GM23338 (cell line): ENCODE measurements around the gene EDN2. TPM values are rescaled to one million over a fixed set of nuclear protein-coding genes. Genes with fewer than 3 reads are reported as not detected.

ENCODE experiments used
- ATAC-seq: fragments of 200-7000 bp; cut with Tn5 transposase; 3 replicates; pipeline ENCODE4 v1.9.1; 2020
- DNase-seq: peaks from one replicate; pipeline ENCODE4 v3.0.0-alpha.2; 2015; ENCODE audit warnings: low spot score
- H2AFZ ChIP-seq: fragments of 200-600 bp; sonication (generic); 2 replicates; pipeline ENCODE4 v1.8.0; 2016; ENCODE audit warnings: antibody characterized with exemption, mild to moderate bottlenecking, moderate library complexity
- H3F3A ChIP-seq: fragments of 200-600 bp; sonication (generic); replicated peaks from 2 replicates; pipeline ENCODE4 v1.8.0; 2017; ENCODE audit warnings: antibody characterized with exemption, mixed run types, low read depth
- H3K27ac ChIP-seq: fragments of 200-600 bp; sonication (generic); 2 replicates; pipeline ENCODE4 v1.6.1; 2016; ENCODE audit warnings: low read depth
- H3K27me3 ChIP-seq: fragments of 200-600 bp; sonication (generic); 2 replicates; pipeline ENCODE4 v1.8.0; 2016; ENCODE audit warnings: mild to moderate bottlenecking, mixed run types, moderate library complexity; ENCODE audit not compliant: insufficient read depth
- H3K36me3 ChIP-seq: fragments of 200-600 bp; sonication (generic); 2 replicates; pipeline ENCODE4 v1.8.0; 2016; ENCODE audit warnings: mild to moderate bottlenecking; ENCODE audit not compliant: insufficient read depth
- H3K4me1 ChIP-seq: fragments of 200-600 bp; sonication (generic); 2 replicates; pipeline ENCODE4 v1.8.0; 2016; ENCODE audit warnings: mild to moderate bottlenecking, moderate library complexity; ENCODE audit not compliant: insufficient read depth
- H3K4me2 ChIP-seq: fragments of 200-600 bp; sonication (generic); 2 replicates; pipeline ENCODE4 v1.7.1; 2017; ENCODE audit warnings: mixed run types
- H3K4me3 ChIP-seq: fragments of 200-600 bp; sonication (generic); 2 replicates; pipeline ENCODE4 v1.6.1; 2016; ENCODE audit warnings: mixed run types
- H3K79me2 ChIP-seq: fragments of 200-600 bp; sonication (generic); replicated peaks from 2 replicates; pipeline ENCODE4 v1.8.0; 2017; ENCODE audit warnings: mild to moderate bottlenecking; ENCODE audit not compliant: insufficient read depth
- H3K9me2 ChIP-seq: fragments of 200-600 bp; sonication (generic); 2 replicates; pipeline ENCODE4 v1.8.0; 2017; ENCODE audit not compliant: insufficient read depth
- H4K20me1 ChIP-seq: fragments of 200-600 bp; sonication (generic); replicated peaks from 2 replicates; pipeline ENCODE4 v1.8.0; 2017; ENCODE audit warnings: mild to moderate bottlenecking; ENCODE audit not compliant: insufficient read depth
- H3K27ac Mint-ChIP-seq: 2 replicates; pipeline ENCODE4 v1.8.0; 2020; ENCODE audit warnings: inconsistent platforms, mild to moderate bottlenecking, moderate library complexity, mixed read lengths
- H3K27me3 Mint-ChIP-seq: 3 replicates; pipeline ENCODE4 v1.8.0; 2022; ENCODE audit warnings: low read depth, mild to moderate bottlenecking, moderate library complexity, mixed read lengths, inconsistent platforms; ENCODE audit not compliant: insufficient read depth, poor library complexity
- H3K36me3 Mint-ChIP-seq: 3 replicates; pipeline ENCODE4 v1.8.0; 2021; ENCODE audit warnings: low read depth, mild to moderate bottlenecking, inconsistent platforms, moderate library complexity, mixed read lengths
- H3K4me1 Mint-ChIP-seq: 3 replicates; pipeline ENCODE4 v1.8.0; 2020; ENCODE audit warnings: mild to moderate bottlenecking, inconsistent platforms, mixed read lengths
- H3K4me3 Mint-ChIP-seq: 3 replicates; pipeline ENCODE4 v1.8.0; 2021; ENCODE audit warnings: moderate library complexity, mild to moderate bottlenecking, inconsistent platforms, mixed read lengths
- H3K9me3 Mint-ChIP-seq: 3 replicates; pipeline ENCODE4 v1.8.0; 2020; ENCODE audit warnings: moderate library complexity, mild to moderate bottlenecking, inconsistent platforms, mixed read lengths
- CREB1 ChIP-seq: fragments of 250-450 bp; sonication (Bioruptor Pico); IDR thresholded peaks from 2 replicates; pipeline ENCODE4 v1.5.0; 2020; ENCODE audit warnings: low read depth, mild to moderate bottlenecking, moderate library complexity
- EZH2phosphoT487 ChIP-seq: fragments of 200-600 bp; sonication (generic); IDR thresholded peaks from one replicate; pipeline ENCODE4 v1.8.1; 2018; ENCODE audit warnings: antibody characterized with exemption; ENCODE audit not compliant: unreplicated experiment
- JUNB ChIP-seq: IDR thresholded peaks from one replicate; pipeline ENCODE4 v1.6.1; 2016; ENCODE audit warnings: antibody characterized with exemption; ENCODE audit not compliant: unreplicated experiment
- STAT1 ChIP-seq: IDR thresholded peaks from one replicate; pipeline ENCODE4 v1.6.1; 2016; ENCODE audit warnings: antibody characterized with exemption; ENCODE audit not compliant: unreplicated experiment
- ZNF331 ChIP-seq: fragments of 250-450 bp; sonication (Bioruptor Pico); IDR thresholded peaks from 2 replicates; pipeline ENCODE4 v1.5.0; 2020; ENCODE audit warnings: low read depth, mild to moderate bottlenecking, moderate library complexity
- polyA plus RNA-seq: library from polyadenylated mRNA; unstranded; fragments of >200 nt; fragmentation: Nextera tagmentation; extraction: Ambion mirVana; gene quantifications from 2 replicates; pipeline ENCODE4 v1.2.1, GENCODE V29; 2016
- total RNA-seq: library from RNA; depleted of rRNA; stranded (reverse); fragments of >200 nt; shearing (Covaris generic); gene quantifications from 2 replicates; pipeline ENCODE4 v1.2.3, GENCODE V29; 2014
- TF ChIP-seq, protein P1 (sequence below): IDR thresholded peaks from one replicate; pipeline ENCODE4 v1.6.1; 2018; ENCODE audit warnings: antibody characterized with exemption; ENCODE audit not compliant: unreplicated experiment
- TF ChIP-seq, protein P2 (sequence below): fragments of 250-450 bp; sonication (Bioruptor Pico); IDR thresholded peaks from 2 replicates; pipeline ENCODE4 v1.5.0; 2020; ENCODE audit warnings: mild to moderate bottlenecking, moderate library complexity

EDN2 gene
- total and polyA plus RNA-seq, 2 experiments from 2014 or later, result not detected

DNA sequence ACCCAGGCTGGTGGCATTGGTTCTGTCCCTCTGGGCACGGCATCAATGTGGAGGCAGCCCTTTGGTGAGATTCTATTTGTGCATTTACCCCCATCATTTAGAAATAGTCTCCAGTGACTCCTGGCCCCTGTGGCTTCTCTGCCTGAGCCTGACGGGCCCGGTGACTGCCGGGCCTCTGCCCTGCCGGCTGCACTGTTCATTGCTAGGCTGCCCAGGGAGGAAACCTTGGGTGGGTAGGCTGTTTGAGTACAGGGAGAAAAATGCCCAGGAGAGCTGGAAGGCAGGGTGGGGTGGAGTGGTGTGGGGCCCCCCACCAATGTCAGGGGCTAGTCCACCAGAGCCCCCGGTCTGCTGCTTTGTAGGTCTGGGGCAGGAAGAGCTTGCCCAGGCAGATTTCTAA is 23.4 kb upstream of the EDN2 start:
- Mint-ChIP-seq H3K27me3 (peaks cover 13% of the 10 kb centered on the region), H3K4me3 (no peak overlapping the region), H3K27ac (no peak overlapping the region), H3K4me1 (peaks cover 19% of the 10 kb centered on the region), H3K36me3 (no peaks in the 10 kb centered on the region; the same call in 2 of the 3 replicates), H3K9me3 (no peaks in the 10 kb centered on the region; the same call in 2 of the 3 replicates)
- H3K27me3 ChIP-seq, result no peaks in the 10 kb centered on the region
- H3K9me2 ChIP-seq, result no peaks in the 10 kb centered on the region; the same call in 1 of the 2 replicates
- H4K20me1 ChIP-seq, result no peaks in the 10 kb centered on the region
- H3K36me3 ChIP-seq, result no peaks in the 10 kb centered on the region
- peak overlapping the region; percentile 85; the same call in 1 of the 2 replicates for H2AFZ ChIP-seq
- no peak for ATAC-seq
- no peaks in the 10 kb centered on the region for H3K4me1 ChIP-seq
- no peaks in the 10 kb centered on the region for H3F3A ChIP-seq
- H3K79me2 ChIP-seq, result no peaks in the 10 kb centered on the region
- H3K4me2 ChIP-seq, result no peak overlapping the region
- no peak overlapping the region for H3K4me3 ChIP-seq
- no peak overlapping the region for H3K27ac ChIP-seq
- no peak for DNase-seq
- no peak for TF ChIP-seq CREB1 (CRISPR knock-in tag)

DNA sequence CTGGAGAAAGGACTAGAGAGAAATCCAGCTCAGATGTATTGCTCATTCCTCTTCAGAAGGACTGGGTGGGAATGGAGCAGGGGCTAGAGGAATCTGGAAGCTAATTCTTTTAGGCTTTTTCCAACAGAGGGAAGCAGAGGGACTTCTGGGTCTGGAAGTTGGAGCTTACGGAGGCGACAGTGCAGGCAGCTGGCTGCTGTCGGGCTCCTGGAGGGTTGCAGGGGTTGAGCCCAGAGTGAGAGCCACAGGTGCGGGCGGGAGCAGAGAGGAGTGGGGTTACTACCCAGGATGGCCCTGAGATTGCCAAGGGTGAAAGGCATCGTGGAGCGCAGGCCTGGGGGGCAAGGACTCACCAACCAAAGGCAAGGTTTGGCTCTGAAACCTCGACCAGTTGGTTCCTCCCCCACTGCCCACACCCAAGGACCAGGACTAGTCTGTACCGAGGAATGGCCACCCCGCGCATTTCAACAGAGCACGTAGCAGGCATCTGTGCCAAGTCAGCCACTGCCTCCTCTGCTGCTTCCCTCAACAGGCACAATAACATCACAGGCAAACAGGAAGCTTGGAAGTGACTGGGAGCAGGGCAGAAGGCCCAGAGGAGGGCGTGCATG is 22.7 kb upstream of the EDN2 start:
- Mint-ChIP-seq H3K4me3 (no peak overlapping the region), H3K36me3 (no peaks in the 10 kb centered on the region; the same call in 2 of the 3 replicates), H3K27ac (no peak overlapping the region), H3K4me1 (peaks cover 19% of the 10 kb centered on the region), H3K9me3 (no peaks in the 10 kb centered on the region; the same call in 2 of the 3 replicates), H3K27me3 (peaks cover 13% of the 10 kb centered on the region)
- no peak overlapping the region for H3K4me2 ChIP-seq
- H3K27me3 ChIP-seq, result no peaks in the 10 kb centered on the region
- no peaks in the 10 kb centered on the region for H4K20me1 ChIP-seq
- H3K4me1 ChIP-seq, result no peaks in the 10 kb centered on the region
- no peaks in the 10 kb centered on the region for H3F3A ChIP-seq
- DNase-seq (peak; percentile 42), ATAC-seq (peak; percentile 70)
- no peak overlapping the region for H3K4me3 ChIP-seq
- TF ChIP-seq, protein P1, sequence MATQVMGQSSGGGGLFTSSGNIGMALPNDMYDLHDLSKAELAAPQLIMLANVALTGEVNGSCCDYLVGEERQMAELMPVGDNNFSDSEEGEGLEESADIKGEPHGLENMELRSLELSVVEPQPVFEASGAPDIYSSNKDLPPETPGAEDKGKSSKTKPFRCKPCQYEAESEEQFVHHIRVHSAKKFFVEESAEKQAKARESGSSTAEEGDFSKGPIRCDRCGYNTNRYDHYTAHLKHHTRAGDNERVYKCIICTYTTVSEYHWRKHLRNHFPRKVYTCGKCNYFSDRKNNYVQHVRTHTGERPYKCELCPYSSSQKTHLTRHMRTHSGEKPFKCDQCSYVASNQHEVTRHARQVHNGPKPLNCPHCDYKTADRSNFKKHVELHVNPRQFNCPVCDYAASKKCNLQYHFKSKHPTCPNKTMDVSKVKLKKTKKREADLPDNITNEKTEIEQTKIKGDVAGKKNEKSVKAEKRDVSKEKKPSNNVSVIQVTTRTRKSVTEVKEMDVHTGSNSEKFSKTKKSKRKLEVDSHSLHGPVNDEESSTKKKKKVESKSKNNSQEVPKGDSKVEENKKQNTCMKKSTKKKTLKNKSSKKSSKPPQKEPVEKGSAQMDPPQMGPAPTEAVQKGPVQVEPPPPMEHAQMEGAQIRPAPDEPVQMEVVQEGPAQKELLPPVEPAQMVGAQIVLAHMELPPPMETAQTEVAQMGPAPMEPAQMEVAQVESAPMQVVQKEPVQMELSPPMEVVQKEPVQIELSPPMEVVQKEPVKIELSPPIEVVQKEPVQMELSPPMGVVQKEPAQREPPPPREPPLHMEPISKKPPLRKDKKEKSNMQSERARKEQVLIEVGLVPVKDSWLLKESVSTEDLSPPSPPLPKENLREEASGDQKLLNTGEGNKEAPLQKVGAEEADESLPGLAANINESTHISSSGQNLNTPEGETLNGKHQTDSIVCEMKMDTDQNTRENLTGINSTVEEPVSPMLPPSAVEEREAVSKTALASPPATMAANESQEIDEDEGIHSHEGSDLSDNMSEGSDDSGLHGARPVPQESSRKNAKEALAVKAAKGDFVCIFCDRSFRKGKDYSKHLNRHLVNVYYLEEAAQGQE, result no peak
- TF ChIP-seq EZH2phosphoT487 (no peak), CREB1 (CRISPR knock-in tag) (no peak), STAT1 (no peak), ZNF331 (CRISPR knock-in tag) (no peak), JUNB (no peak)
- TF ChIP-seq, protein P2, sequence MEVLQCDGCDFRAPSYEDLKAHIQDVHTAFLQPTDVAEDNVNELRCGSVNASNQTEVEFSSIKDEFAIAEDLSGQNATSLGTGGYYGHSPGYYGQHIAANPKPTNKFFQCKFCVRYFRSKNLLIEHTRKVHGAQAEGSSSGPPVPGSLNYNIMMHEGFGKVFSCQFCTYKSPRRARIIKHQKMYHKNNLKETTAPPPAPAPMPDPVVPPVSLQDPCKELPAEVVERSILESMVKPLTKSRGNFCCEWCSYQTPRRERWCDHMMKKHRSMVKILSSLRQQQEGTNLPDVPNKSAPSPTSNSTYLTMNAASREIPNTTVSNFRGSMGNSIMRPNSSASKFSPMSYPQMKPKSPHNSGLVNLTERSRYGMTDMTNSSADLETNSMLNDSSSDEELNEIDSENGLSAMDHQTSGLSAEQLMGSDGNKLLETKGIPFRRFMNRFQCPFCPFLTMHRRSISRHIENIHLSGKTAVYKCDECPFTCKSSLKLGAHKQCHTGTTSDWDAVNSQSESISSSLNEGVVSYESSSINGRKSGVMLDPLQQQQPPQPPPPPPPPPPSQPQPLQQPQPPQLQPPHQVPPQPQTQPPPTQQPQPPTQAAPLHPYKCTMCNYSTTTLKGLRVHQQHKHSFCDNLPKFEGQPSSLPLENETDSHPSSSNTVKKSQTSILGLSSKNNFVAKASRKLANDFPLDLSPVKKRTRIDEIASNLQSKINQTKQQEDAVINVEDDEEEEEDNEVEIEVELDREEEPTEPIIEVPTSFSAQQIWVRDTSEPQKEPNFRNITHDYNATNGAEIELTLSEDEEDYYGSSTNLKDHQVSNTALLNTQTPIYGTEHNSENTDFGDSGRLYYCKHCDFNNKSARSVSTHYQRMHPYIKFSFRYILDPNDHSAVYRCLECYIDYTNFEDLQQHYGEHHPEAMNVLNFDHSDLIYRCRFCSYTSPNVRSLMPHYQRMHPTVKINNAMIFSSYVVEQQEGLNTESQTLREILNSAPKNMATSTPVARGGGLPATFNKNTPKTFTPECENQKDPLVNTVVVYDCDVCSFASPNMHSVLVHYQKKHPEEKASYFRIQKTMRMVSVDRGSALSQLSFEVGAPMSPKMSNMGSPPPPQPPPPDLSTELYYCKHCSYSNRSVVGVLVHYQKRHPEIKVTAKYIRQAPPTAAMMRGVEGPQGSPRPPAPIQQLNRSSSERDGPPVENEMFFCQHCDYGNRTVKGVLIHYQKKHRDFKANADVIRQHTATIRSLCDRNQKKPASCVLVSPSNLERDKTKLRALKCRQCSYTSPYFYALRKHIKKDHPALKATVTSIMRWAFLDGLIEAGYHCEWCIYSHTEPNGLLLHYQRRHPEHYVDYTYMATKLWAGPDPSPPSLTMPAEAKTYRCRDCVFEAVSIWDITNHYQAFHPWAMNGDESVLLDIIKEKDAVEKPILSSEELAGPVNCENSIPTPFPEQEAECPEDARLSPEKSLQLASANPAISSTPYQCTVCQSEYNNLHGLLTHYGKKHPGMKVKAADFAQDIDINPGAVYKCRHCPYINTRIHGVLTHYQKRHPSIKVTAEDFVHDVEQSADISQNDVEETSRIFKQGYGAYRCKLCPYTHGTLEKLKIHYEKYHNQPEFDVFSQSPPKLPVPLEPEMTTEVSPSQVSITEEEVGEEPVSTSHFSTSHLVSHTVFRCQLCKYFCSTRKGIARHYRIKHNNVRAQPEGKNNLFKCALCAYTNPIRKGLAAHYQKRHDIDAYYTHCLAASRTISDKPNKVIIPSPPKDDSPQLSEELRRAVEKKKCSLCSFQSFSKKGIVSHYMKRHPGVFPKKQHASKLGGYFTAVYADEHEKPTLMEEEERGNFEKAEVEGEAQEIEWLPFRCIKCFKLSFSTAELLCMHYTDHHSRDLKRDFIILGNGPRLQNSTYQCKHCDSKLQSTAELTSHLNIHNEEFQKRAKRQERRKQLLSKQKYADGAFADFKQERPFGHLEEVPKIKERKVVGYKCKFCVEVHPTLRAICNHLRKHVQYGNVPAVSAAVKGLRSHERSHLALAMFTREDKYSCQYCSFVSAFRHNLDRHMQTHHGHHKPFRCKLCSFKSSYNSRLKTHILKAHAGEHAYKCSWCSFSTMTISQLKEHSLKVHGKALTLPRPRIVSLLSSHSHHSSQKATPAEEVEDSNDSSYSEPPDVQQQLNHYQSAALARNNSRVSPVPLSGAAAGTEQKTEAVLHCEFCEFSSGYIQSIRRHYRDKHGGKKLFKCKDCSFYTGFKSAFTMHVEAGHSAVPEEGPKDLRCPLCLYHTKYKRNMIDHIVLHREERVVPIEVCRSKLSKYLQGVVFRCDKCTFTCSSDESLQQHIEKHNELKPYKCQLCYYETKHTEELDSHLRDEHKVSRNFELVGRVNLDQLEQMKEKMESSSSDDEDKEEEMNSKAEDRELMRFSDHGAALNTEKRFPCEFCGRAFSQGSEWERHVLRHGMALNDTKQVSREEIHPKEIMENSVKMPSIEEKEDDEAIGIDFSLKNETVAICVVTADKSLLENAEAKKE (CRISPR knock-in tag), result no peak
- no peaks in the 10 kb centered on the region for H3K79me2 ChIP-seq
- H3K27ac ChIP-seq, result no peak overlapping the region
- H2AFZ ChIP-seq, result peak overlapping the region; percentile 85
- H3K9me2 ChIP-seq, result no peaks in the 10 kb centered on the region; the same call in 1 of the 2 replicates
- no peaks in the 10 kb centered on the region for H3K36me3 ChIP-seq
